ENCODE measurements around the gene NUFIP1. TPM values are rescaled to one million over a fixed set of nuclear protein-coding genes. Genes with fewer than 3 reads are reported as not detected.
A peak's percentile ranks its signal among the peaks of the same experiment; 100 is the strongest.

Gene NUFIP1
- polyA plus RNA-seq, 4 donors: 1.3 to 8.2 (median 2.1) TPM

DNA sequence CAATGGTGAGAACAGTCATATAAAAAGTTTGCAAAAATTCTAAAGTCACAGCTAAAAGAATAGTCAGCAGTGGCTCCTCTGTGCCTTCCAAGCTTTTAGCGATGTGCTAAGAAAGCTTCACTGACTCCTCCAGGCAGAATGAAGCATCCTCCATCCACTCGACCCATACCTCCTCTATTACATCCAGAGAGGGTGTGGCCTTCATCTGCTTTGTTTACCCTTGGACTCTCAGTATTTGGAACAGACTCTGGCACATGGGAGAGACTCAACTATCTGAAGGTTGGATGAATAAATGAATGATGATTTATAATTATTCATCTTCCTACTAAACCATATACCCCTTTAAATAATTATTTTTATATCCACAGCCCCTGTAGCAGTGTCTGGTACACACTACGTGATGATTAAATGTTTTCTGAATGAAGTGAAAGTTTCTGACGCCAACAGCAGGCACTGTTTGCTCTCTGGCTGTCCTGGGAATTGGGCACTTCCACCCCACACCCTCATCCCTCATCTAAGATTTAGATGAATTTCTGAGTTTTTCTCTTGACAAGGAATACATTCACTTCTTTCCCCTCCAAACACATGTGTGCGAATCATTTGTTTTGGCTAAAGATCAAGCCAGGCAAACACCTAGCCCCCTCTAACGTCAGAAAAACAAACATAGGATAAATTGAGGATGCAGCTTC lies 93.9 kb downstream of the NUFIP1 start:
- Histone ChIP-seq H3K9me3 (ENCODE audit: control insufficient read depth in 2 of 2, insufficient read depth in 1 of 2, low read depth in 1 of 2, low read length in 1 of 2) (no peaks in the 10 kb centered on the region), H3K4me1 (ENCODE audit: control insufficient read depth in 3 of 3, insufficient read depth in 2 of 3, low read depth in 1 of 3, low read length in 2 of 3) (peaks cover 0 to 20% (median 8%) of the 10 kb centered on the region in 3 donors), H3K27ac (ENCODE audit: low read depth in 1 of 3, low read length in 2 of 3) (peak overlapping the region in 1 of 3 donors; percentile 8), H3K27me3 (ENCODE audit: control insufficient read depth in 3 of 3, insufficient read depth in 3 of 3, low read length in 3 of 3) (no peaks in the 10 kb centered on the region), H3K36me3 (ENCODE audit: control insufficient read depth in 3 of 3, insufficient read depth in 2 of 3, low read depth in 1 of 3, low read length in 3 of 3) (no peaks in the 10 kb centered on the region), H3K4me3 (ENCODE audit: low read depth in 1 of 3, low read length in 3 of 3) (no peak overlapping the region)
- DNase-seq: no peak
- WGBS, 3 donors: 49 to 54% (median 49%) methylated on average over 6 of the region's 6 CpGs
- FAIRE-seq: no peak

DNA sequence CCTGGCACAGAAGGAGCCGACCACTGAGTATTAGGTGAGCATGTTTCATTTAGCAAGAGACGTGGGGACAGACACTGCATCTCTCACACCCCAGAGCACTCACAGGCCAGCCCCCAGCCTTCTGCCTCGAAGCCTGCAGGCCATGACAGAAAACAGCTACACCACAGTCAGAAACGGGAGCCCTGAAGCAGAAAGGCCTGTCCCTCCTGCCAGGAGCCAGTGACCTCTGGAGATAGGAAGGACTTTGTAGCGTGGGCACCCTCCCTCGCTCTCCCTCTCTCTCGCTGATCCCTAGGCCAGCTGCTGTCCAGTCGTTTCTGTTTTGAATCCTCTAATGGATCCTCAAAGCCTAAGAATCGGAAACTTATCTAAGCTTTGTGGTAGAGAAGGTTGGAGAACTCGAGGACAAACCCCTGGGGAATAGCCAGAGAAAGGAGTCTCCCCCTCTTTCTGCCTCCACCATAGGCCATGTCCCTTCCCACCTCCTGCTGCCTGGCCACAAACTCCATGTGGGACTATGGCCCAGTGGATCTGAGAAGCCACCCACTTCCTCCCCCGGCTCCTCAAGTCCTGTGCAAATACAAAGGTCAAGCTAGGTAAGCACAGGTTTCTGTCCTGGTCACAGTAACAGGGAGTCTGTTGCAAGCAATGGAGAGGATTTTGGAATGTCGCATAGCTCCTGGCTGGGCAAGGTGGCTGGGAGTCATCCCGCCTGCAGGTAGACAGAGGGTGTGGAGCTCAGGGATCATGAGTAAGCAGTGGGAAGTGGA lies 95.1 kb downstream of the NUFIP1 start:
- DNase-seq (peak; percentile 26 to 54), FAIRE-seq (no peak)
- Histone ChIP-seq H3K4me3 (ENCODE audit: low read depth in 1 of 3, low read length in 3 of 3) (no peak overlapping the region), H3K27me3 (ENCODE audit: control insufficient read depth in 3 of 3, insufficient read depth in 3 of 3, low read length in 3 of 3) (no peaks in the 10 kb centered on the region), H3K36me3 (ENCODE audit: control insufficient read depth in 3 of 3, insufficient read depth in 2 of 3, low read depth in 1 of 3, low read length in 3 of 3) (no peaks in the 10 kb centered on the region), H3K27ac (ENCODE audit: low read depth in 1 of 3, low read length in 2 of 3) (no peak overlapping the region), H3K9me3 (ENCODE audit: control insufficient read depth in 2 of 2, insufficient read depth in 1 of 2, low read depth in 1 of 2, low read length in 1 of 2) (no peaks in the 10 kb centered on the region), H3K4me1 (ENCODE audit: control insufficient read depth in 3 of 3, insufficient read depth in 2 of 3, low read depth in 1 of 3, low read length in 2 of 3) (peaks cover 0 to 16% (median 8%) of the 10 kb centered on the region in 3 donors)
- WGBS, 3 donors: 72 to 75% (median 73%) methylated on average over 13 of the region's 13 CpGs

Other genes with a start within 250 kb of the NUFIP1 start
- gene GPALPP1, start 67 bp upstream of the NUFIP1 start, polyA plus RNA-seq: 10 to 100 TPM in 2 of 4 donors, 1 to 10 TPM in 2; 6.8 to 32.5 (median 10.0) TPM
- gene GTF2F2, start 131.0 kb upstream of the NUFIP1 start, polyA plus RNA-seq: 10 to 100 TPM; 11.6 to 18.9 (median 15.8) TPM
- under 1 TPM in 2 of 4 donors, not detected in 2; 0.03 to 0.07 TPM for gene KCTD4, start 211.6 kb upstream of the NUFIP1 start, polyA plus RNA-seq

Measured in small intestine (tissue), 7 donors.